SK-N-SH treated with all-trans-retinoic acid at 6 μM for 48 hours (cell line): ENCODE data around the gene KHK.

ENCODE experiments used
- ATAC-seq: fragments of 200-7000 bp; cut with Tn5 transposase; 3 replicates; pipeline ENCODE4 v1.9.1; 2020; ENCODE audit warnings: mild to moderate bottlenecking, moderate library complexity
- ARNTL ChIP-seq: fragments of 450-650 bp; formaldehyde crosslinking; IDR thresholded peaks from 2 replicates; pipeline ENCODE4 v1.5.0; 2020; ENCODE audit warnings: low read depth, mild to moderate bottlenecking, moderate library complexity, borderline replicate concordance
- BACH2 ChIP-seq: fragments of 250-450 bp; sonication (Bioruptor Pico); IDR thresholded peaks from 2 replicates; pipeline ENCODE4 v1.9.0; 2021; ENCODE audit warnings: mild to moderate bottlenecking, borderline replicate concordance
- CSDC2 ChIP-seq: fragments of 250-450 bp; sonication (Bioruptor Pico); IDR thresholded peaks from 2 replicates; pipeline ENCODE4 v1.5.0; 2020; ENCODE audit warnings: mild to moderate bottlenecking, moderate library complexity
- ESRRG ChIP-seq: fragments of 250-450 bp; sonication (Bioruptor Pico); IDR thresholded peaks from 2 replicates; pipeline ENCODE4 v1.6.1; 2021; ENCODE audit warnings: mild to moderate bottlenecking
- GLIS3 ChIP-seq: fragments of 250-450 bp; sonication (Bioruptor Pico); IDR thresholded peaks from 2 replicates; pipeline ENCODE4 v1.5.0; 2020; ENCODE audit warnings: mild to moderate bottlenecking, moderate library complexity
- ISL1 ChIP-seq: fragments of 250-450 bp; sonication (Bioruptor Pico); IDR thresholded peaks from 2 replicates; pipeline ENCODE4 v2.1.2; 2022; ENCODE audit warnings: mild to moderate bottlenecking, moderate library complexity
- OSR1 ChIP-seq: fragments of 250-450 bp; sonication (Bioruptor Pico); IDR thresholded peaks from 2 replicates; pipeline ENCODE4 v1.8.0; 2022; ENCODE audit warnings: moderate library complexity, mild to moderate bottlenecking, inconsistent platforms
- PATZ1 ChIP-seq: fragments of 250-450 bp; sonication (Bioruptor Pico); IDR thresholded peaks from 2 replicates; pipeline ENCODE4 v1.8.0; 2020; ENCODE audit warnings: mild to moderate bottlenecking, moderate library complexity, borderline replicate concordance
- POU6F1 ChIP-seq: fragments of 250-450 bp; sonication (Bioruptor Pico); IDR thresholded peaks from 2 replicates; pipeline ENCODE4 v1.8.0; 2021; ENCODE audit warnings: low read depth, mild to moderate bottlenecking, moderate library complexity, borderline replicate concordance
- RARB ChIP-seq: fragments of 250-450 bp; sonication (Bioruptor Pico); IDR thresholded peaks from 2 replicates; pipeline ENCODE4 v1.8.0; 2021; ENCODE audit warnings: mild to moderate bottlenecking, moderate library complexity
- SNAI2 ChIP-seq: fragments of 250-450 bp; sonication (Bioruptor Pico); IDR thresholded peaks from 2 replicates; pipeline ENCODE4 v1.5.0; 2020; ENCODE audit warnings: mild to moderate bottlenecking, moderate library complexity
- TCF4 ChIP-seq: fragments of 250-450 bp; sonication (Bioruptor Pico); IDR thresholded peaks from 2 replicates; pipeline ENCODE4 v1.8.0; 2021; ENCODE audit warnings: mild to moderate bottlenecking, moderate library complexity, borderline replicate concordance
- TOX ChIP-seq: fragments of 250-450 bp; sonication (Bioruptor Pico); IDR thresholded peaks from 2 replicates; pipeline ENCODE4 v1.8.0; 2021; ENCODE audit warnings: mild to moderate bottlenecking, moderate library complexity, borderline replicate concordance
- TSHZ2 ChIP-seq: fragments of 250-450 bp; sonication (Bioruptor Pico); IDR thresholded peaks from 2 replicates; pipeline ENCODE4 v1.5.0; 2020; ENCODE audit warnings: mild to moderate bottlenecking, moderate library complexity
- ZC3H10 ChIP-seq: fragments of 250-450 bp; sonication (Bioruptor Pico); IDR thresholded peaks from 2 replicates; pipeline ENCODE4 v1.5.1; 2021; ENCODE audit warnings: mild to moderate bottlenecking, moderate library complexity
- ZFP3 ChIP-seq: fragments of 250-450 bp; sonication (Bioruptor Pico); IDR thresholded peaks from 2 replicates; pipeline ENCODE4 v1.5.0; 2020; ENCODE audit warnings: mild to moderate bottlenecking, moderate library complexity
- ZFP30 ChIP-seq: fragments of 450-650 bp; formaldehyde crosslinking; IDR thresholded peaks from 2 replicates; pipeline ENCODE4 v1.5.0; 2022; ENCODE audit warnings: mild to moderate bottlenecking, moderate library complexity
- ZNF565 ChIP-seq: fragments of 450-650 bp; formaldehyde crosslinking; conservative IDR thresholded peaks from 2 replicates; pipeline ENCODE4 v1.5.0; 2020; ENCODE audit warnings: low read depth, mild to moderate bottlenecking, moderate library complexity
- ZNF70 ChIP-seq: fragments of 450-650 bp; formaldehyde crosslinking; IDR thresholded peaks from 2 replicates; pipeline ENCODE4 v1.5.0; 2020; ENCODE audit warnings: mild to moderate bottlenecking, moderate library complexity
- ZNF8 ChIP-seq: fragments of 450-650 bp; formaldehyde crosslinking; IDR thresholded peaks from 2 replicates; pipeline ENCODE4 v1.5.0; 2020; ENCODE audit warnings: mild to moderate bottlenecking, moderate library complexity
- TF ChIP-seq, protein P1 (sequence below): fragments of 250-450 bp; sonication (Bioruptor Pico); IDR thresholded peaks from 2 replicates; pipeline ENCODE4 v1.5.1; 2020; ENCODE audit warnings: low read depth, mild to moderate bottlenecking, moderate library complexity
- TF ChIP-seq, protein P2 (sequence below): fragments of 250-450 bp; sonication (Bioruptor Pico); IDR thresholded peaks from 2 replicates; pipeline ENCODE4 v1.5.1; 2021; ENCODE audit warnings: mild to moderate bottlenecking, moderate library complexity

Gene KHK

GRCh38 chr2:27060323-27060722, 26.2 kb upstream of the KHK start:
- TF ChIP-seq BACH2 (CRISPR knock-in tag), result no peak
- TF ChIP-seq ARNTL, result no peak
- peak; percentile 74 for TF ChIP-seq ZNF70 (CRISPR knock-in tag)
- no peak for TF ChIP-seq TCF4 (CRISPR knock-in tag)
- no peak for ATAC-seq

- ATAC-seq, result no peak
- no peak for TF ChIP-seq PATZ1 (CRISPR knock-in tag)
- TF ChIP-seq, protein P1, sequence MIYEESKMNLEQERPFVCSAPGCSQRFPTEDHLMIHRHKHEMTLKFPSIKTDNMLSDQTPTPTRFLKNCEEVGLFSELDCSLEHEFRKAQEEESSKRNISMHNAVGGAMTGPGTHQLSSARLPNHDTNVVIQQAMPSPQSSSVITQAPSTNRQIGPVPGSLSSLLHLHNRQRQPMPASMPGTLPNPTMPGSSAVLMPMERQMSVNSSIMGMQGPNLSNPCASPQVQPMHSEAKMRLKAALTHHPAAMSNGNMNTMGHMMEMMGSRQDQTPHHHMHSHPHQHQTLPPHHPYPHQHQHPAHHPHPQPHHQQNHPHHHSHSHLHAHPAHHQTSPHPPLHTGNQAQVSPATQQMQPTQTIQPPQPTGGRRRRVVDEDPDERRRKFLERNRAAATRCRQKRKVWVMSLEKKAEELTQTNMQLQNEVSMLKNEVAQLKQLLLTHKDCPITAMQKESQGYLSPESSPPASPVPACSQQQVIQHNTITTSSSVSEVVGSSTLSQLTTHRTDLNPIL (CRISPR knock-in tag), result no peak
- no peak for TF ChIP-seq ZFP3
- no peak for TF ChIP-seq CSDC2
- TF ChIP-seq, protein P2, sequence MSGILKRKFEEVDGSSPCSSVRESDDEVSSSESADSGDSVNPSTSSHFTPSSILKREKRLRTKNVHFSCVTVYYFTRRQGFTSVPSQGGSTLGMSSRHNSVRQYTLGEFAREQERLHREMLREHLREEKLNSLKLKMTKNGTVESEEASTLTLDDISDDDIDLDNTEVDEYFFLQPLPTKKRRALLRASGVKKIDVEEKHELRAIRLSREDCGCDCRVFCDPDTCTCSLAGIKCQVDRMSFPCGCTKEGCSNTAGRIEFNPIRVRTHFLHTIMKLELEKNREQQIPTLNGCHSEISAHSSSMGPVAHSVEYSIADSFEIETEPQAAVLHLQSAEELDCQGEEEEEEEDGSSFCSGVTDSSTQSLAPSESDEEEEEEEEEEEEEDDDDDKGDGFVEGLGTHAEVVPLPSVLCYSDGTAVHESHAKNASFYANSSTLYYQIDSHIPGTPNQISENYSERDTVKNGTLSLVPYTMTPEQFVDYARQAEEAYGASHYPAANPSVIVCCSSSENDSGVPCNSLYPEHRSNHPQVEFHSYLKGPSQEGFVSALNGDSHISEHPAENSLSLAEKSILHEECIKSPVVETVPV (CRISPR knock-in tag), result no peak
- TF ChIP-seq ISL1, result no peak
- no peak for TF ChIP-seq POU6F1 (CRISPR knock-in tag)
- TF ChIP-seq ARNTL, result no peak
- TF ChIP-seq OSR1, result no peak
- no peak for TF ChIP-seq BACH2 (CRISPR knock-in tag)
- TF ChIP-seq ZNF565 (CRISPR knock-in tag), result no peak
- no peak for TF ChIP-seq TCF4 (CRISPR knock-in tag)
- no peak for TF ChIP-seq ZC3H10 (CRISPR knock-in tag)
- no peak for TF ChIP-seq SNAI2 (CRISPR knock-in tag)
- TF ChIP-seq ZFP30 (CRISPR knock-in tag), result no peak
- no peak for TF ChIP-seq ESRRG (CRISPR knock-in tag)
- no peak for TF ChIP-seq TSHZ2
- TF ChIP-seq GLIS3 (CRISPR knock-in tag), result no peak
- no peak for TF ChIP-seq RARB (CRISPR knock-in tag)
- TF ChIP-seq ZNF8 (CRISPR knock-in tag), result no peak
Observed at GRCh38 chr2:27065128-27065527, 21.4 kb upstream of the KHK start.

DNA sequence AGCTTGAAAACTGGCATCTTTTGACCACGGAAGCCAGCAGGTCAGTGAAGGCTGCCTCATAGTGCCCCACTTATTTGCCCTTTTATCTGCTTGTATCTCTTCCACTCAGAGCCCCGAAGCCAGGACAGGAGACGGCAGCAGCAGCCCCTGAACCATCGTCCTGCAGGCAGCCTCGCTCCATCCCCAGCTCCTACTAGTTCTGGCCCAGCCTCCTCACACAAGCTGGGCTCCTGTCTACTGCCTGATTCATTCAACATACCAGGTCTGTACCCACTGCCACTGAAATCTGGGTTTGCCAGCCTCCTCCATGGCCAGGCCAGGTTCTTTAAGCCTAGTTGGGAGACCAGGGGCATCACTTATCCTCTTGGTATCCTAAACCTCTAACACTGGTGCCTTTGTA, 19.2 kb upstream of the KHK start:
- no peak for ATAC-seq
- TF ChIP-seq, protein P2 (CRISPR knock-in tag), result no peak
- TF ChIP-seq BACH2 (CRISPR knock-in tag) (no peak), ZFP3 (no peak), ESRRG (CRISPR knock-in tag) (no peak), ZNF565 (CRISPR knock-in tag) (no peak), TOX (CRISPR knock-in tag) (no peak)
- TF ChIP-seq, protein P1 (CRISPR knock-in tag), result no peak
